IPS DF 6.9 (cell line): ENCODE data around the gene HSD17B1.
"Not testable (repeated sequence)": the region's sequence is repeated elsewhere in the genome, so short reads cannot be mapped to it uniquely, and the experiment has no call there.

Source experiments
- DNase-seq: peaks from one replicate; pipeline ENCODE4 v3.0.0-alpha.2; 2013; ENCODE audit warnings: low read depth, low spot score
- H3K27ac ChIP-seq: one replicate; pipeline ENCODE4 v1.5.1; 2013; ENCODE audit warnings: low read length, control low read depth
- H3K27me3 ChIP-seq: 2 replicates; pipeline ENCODE4 v1.6.1; 2013; ENCODE audit warnings: mild to moderate bottlenecking, low read length; ENCODE audit not compliant: control insufficient read depth, insufficient read depth
- H3K36me3 ChIP-seq: 2 replicates; pipeline ENCODE4 v1.6.1; 2013; ENCODE audit warnings: low read length; ENCODE audit not compliant: control insufficient read depth, insufficient read depth
- H3K4me1 ChIP-seq: 2 replicates; pipeline ENCODE4 v1.6.1; 2013; ENCODE audit warnings: low read length; ENCODE audit not compliant: control insufficient read depth, insufficient read depth
- H3K4me3 ChIP-seq: 2 replicates; pipeline ENCODE4 v1.5.1; 2013; ENCODE audit warnings: mild to moderate bottlenecking, low read length
- H3K9me3 ChIP-seq: 2 replicates; pipeline ENCODE4 v1.6.1; 2013; ENCODE audit warnings: low read length, inconsistent platforms; ENCODE audit not compliant: control insufficient read depth, insufficient read depth
- WGBS: extraction: QIAGEN DNeasy Blood & Tissue Kit; methylation state at CpG from one replicate; pipeline ENCODE4 v1.1.7; 2013; ENCODE audit warnings: mixed read lengths, missing lambda C conversion rate; ENCODE audit not compliant: insufficient read length, insufficient coverage; 5-methylcytosine and 5-hydroxymethylcytosine counted together

HSD17B1 gene

GRCh38 chr17:42536372-42537155, 16.2 kb upstream of the HSD17B1 start:
- Histone ChIP-seq H3K36me3 (peaks cover 5% of the 10 kb centered on the region; the same call in 1 of the 2 replicates), H3K27ac (no peak overlapping the region), H3K4me1 (peaks cover 7% of the 10 kb centered on the region), H3K27me3 (no peaks in the 10 kb centered on the region), H3K9me3 (no peaks in the 10 kb centered on the region), H3K4me3 (peak overlapping the region; percentile 70)
- no CpG with 5 or more reads among the region's 65 CpGs for WGBS
- no peak for DNase-seq

DNA sequence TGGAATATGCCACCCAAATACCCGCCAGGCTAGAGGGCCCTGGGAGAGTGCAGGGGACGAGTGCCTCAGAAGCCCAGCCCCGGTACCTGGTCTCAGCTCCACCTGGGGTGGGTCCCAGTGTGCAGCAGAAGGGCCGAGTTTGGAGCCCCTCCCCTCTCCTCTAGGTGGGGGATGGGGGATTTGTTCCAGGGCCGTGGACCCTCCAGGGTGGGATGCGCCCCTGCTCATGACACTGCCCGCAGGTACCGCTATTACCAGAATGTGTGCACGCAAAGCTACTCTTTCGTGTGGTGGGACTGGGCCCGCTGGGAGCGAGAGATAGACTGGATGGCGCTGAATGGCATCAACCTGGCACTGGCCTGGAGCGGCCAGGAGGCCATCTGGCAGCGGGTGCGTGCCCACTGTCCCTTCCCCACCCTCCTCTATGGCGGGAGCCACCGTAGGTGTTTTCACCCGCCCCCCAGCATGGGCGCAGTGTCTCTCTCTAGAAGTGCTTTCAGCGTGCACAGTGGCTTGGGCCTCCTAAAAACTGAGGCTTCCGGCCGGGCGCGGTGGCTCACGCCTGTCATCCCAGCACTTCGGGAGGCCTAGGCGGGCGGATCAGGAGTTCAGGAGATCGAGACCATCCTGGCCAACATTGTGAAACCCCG, 15.4 kb upstream of the HSD17B1 start:
- no peak for DNase-seq
- Histone ChIP-seq H3K4me1 (peaks cover 7% of the 10 kb centered on the region), H3K4me3 (peak overlapping the region; percentile 70; the same call in 1 of the 2 replicates), H3K36me3 (peaks cover 5% of the 10 kb centered on the region; the same call in 1 of the 2 replicates), H3K9me3 (no peaks in the 10 kb centered on the region), H3K27me3 (no peaks in the 10 kb centered on the region), H3K27ac (no peak overlapping the region)
- WGBS, result no CpG with 5 or more reads among the region's 31 CpGs

DNA sequence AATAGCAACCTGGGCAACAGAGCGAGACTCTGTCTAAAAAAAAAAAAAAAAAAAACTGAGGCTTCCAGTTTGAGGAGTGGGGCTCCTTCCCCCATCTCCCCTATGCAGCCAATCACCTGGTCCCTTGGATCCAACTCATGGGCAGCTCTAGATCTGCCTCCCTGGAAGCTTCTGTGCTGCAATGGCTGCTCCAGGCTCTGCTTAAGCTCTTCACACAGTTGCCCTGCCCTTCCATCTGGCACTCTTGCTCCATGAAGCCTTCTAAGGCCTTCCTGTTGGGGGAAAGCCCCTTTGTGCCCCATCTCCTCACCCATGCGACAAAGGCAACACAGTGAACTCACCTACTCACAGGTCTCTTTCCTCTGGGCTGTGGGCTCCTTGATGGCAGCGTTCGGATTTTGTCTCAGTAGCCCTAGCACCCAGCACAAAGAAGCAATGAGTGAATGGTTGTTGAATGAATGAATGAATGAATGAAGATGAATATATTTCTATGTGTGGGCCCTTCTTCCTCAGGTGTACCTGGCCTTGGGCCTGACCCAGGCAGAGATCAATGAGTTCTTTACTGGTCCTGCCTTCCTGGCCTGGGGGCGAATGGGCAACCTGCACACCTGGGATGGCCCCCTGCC, 14.8 kb upstream of the HSD17B1 start:
- Histone ChIP-seq H3K4me1 (peaks cover 7% of the 10 kb centered on the region), H3K4me3 (no peak overlapping the region), H3K9me3 (no peaks in the 10 kb centered on the region), H3K27me3 (no peaks in the 10 kb centered on the region), H3K27ac (no peak overlapping the region), H3K36me3 (peaks cover 5% of the 10 kb centered on the region)
- DNase-seq, result no peak
- no CpG with 5 or more reads among the region's 5 CpGs for WGBS

GRCh38 chr17:42538482-42538881, 14.2 kb upstream of the HSD17B1 start:
- no CpG with 5 or more reads among the region's 14 CpGs for WGBS
- Histone ChIP-seq H3K27me3 (no peaks in the 10 kb centered on the region), H3K36me3 (peaks cover 10% of the 10 kb centered on the region)

DNA sequence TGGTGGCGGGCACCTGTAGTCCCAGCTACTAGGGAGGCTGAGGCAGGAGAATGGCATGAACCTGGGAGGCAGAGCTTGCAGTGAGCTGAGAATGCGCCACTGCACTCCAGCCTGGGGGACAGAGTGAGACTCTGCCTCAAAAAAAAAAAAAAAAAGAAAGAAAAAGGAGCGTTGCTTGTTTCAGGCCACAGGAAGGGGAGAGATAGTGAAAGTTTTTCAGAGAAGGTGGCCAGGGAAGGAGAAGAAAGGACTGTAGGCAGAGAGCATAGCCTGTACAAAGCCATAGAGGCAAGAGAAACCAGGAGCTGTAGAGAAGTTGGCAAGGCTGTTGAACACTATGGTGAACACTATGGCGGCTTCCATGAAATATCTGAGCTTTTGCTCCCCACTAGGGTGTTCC, 12.2 kb upstream of the HSD17B1 start:
- not testable (repeated sequence) for H3K27me3 ChIP-seq, H3K27ac ChIP-seq, DNase-seq, H3K9me3 ChIP-seq, H3K4me1 ChIP-seq, H3K4me3 ChIP-seq
- no CpG with 5 or more reads among the region's 4 CpGs for WGBS
- peaks cover 14% of the 10 kb centered on the region for H3K36me3 ChIP-seq

More at GRCh38 chr17:42538482-42538881, 14.2 kb upstream of the HSD17B1 start:
- DNase-seq, result no peak
- Histone ChIP-seq H3K4me3 (no peak overlapping the region), H3K4me1 (peaks cover 7% of the 10 kb centered on the region), H3K27ac (no peak overlapping the region), H3K9me3 (no peaks in the 10 kb centered on the region)

DNA sequence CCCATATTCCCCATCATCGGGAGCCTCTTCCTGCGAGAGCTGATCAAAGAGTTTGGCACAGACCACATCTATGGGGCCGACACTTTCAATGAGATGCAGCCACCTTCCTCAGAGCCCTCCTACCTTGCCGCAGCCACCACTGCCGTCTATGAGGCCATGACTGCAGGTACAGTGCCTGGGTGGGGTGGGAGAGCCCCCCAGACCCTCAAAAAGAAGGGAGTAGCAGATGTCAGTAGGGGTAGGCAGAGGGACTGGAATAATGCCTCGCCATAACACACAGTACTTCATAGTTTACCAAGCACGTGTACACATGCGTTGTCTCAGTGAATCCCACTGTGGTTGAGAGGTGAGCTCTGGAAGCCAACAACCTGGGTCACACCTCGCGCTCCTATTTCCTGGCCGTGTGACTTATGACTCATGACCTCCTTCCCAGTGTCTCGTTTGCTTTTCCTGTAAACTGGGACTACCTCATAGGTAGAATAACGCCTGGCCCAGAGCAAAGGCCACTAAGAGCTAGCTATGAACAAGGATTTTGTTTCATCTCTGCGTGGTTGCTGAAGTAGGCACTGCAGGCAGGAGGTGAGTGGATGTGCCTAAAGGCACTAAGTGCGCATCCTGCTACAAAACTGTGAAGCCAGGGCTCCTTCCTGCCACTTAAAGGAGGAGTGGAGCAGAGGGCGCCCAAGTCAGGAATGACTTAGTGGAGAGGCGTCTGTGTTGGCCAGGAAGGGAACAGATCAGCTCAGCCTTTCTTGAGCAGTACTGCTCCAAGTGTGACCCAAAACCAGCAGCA, 11.5 kb upstream of the HSD17B1 start:
- WGBS, result no CpG with 5 or more reads among the region's 17 CpGs
- Histone ChIP-seq H3K4me3 (no peak overlapping the region), H3K27ac (no peak overlapping the region), H3K36me3 (peaks cover 14% of the 10 kb centered on the region), H3K27me3 (no peaks in the 10 kb centered on the region), H3K9me3 (no peaks in the 10 kb centered on the region), H3K4me1 (peaks cover 4% of the 10 kb centered on the region)
- DNase-seq, result no peak

DNA sequence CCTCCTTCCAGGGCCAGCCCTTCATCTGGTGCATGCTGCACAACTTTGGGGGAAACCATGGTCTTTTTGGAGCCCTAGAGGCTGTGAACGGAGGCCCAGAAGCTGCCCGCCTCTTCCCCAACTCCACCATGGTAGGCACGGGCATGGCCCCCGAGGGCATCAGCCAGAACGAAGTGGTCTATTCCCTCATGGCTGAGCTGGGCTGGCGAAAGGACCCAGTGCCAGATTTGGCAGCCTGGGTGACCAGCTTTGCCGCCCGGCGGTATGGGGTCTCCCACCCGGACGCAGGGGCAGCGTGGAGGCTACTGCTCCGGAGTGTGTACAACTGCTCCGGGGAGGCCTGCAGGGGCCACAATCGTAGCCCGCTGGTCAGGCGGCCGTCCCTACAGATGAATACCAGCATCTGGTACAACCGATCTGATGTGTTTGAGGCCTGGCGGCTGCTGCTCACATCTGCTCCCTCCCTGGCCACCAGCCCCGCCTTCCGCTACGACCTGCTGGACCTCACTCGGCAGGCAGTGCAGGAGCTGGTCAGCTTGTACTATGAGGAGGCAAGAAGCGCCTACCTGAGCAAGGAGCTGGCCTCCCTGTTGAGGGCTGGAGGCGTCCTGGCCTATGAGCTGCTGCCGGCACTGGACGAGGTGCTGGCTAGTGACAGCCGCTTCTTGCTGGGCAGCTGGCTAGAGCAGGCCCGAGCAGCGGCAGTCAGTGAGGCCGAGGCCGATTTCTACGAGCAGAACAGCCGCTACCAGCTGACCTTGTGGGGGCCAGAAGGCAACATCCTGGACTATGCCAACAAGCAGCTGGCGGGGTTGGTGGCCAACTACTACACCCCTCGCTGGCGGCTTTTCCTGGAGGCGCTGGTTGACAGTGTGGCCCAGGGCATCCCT, 9.3 kb upstream of the HSD17B1 start:
- Histone ChIP-seq H3K9me3 (no peaks in the 10 kb centered on the region), H3K27ac (no peak overlapping the region), H3K27me3 (no peaks in the 10 kb centered on the region), H3K4me3 (no peak overlapping the region; the same call in 1 of the 2 replicates), H3K4me1 (no peaks in the 10 kb centered on the region), H3K36me3 (peaks cover 14% of the 10 kb centered on the region)
- no peak for DNase-seq
- no CpG with 5 or more reads among the region's 39 CpGs for WGBS

DNA sequence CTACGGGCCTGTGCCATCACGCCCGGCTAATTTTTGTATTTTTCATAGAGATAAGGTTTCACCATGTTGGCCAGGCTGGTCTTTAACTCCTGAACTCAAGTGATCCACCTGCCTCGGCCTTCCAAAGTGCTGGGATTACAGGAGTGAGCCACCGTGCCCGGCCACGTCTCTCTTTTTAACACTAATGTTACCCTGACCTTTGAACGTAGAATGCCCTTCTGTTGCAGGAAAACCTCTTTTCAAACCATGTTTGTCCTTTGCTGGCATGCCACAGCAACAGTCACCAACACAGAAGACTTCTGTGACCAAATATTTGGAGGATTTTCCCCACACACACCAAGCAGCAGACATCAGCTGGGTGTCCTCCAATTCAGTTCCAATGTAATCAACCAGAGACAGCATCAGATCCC, 7.8 kb upstream of the HSD17B1 start:
- Histone ChIP-seq H3K27ac (no peak overlapping the region), H3K27me3 (no peaks in the 10 kb centered on the region), H3K36me3 (peaks cover 9% of the 10 kb centered on the region; the same call in 1 of the 2 replicates), H3K4me3 (no peak overlapping the region), H3K4me1 (peaks cover 2% of the 10 kb centered on the region), H3K9me3 (no peaks in the 10 kb centered on the region)
- DNase-seq, result no peak
- WGBS, result no CpG with 5 or more reads among the region's 8 CpGs

DNA sequence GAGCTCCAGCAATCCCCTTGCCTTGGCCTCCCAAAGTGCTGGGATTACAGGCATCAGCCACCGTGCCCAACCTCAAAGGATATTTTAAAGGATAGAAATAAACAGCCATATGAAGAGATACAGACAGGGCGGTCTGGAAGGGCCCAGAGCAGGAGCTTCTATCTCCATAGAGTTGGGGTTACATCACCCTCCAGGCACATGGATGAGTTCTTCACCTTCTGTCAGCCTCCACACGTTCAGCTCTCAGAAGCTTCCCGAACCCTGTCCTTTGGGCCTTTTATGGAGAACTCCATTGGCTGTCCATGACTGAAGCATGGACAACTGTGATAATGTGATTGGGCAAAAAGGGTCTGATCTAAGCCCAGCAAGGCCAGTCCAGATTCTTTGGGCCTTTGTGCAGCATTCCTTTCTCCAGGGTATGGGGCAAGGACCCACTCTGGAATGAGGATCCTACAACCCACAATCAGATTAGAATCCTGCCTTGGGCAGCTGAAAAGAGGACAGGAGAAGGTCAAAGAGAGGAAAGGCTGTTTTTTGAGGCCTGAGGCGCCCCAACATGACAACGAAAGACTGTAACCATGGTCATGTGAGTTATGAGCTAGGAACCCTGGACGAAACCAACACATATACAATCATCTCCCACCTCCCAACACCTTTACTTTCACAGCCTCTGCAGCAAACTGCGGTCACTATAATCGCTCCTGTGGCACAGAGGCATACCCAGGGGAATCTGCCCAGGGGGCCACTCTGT, 6.8 kb upstream of the HSD17B1 start:
- WGBS, result no CpG with 5 or more reads among the region's 9 CpGs
- not testable (repeated sequence) for H3K36me3 ChIP-seq, H3K9me3 ChIP-seq, H3K4me3 ChIP-seq, H3K27ac ChIP-seq, H3K4me1 ChIP-seq, H3K27me3 ChIP-seq, DNase-seq
